BJ (cell line): ENCODE results near the gene KCNAB3. TPM values are rescaled to one million over a fixed set of nuclear protein-coding genes. Genes with fewer than 3 reads are reported as not detected.

Source experiments
- CTCF ChIA-PET: fragments of 350-600 bp; formaldehyde crosslinking; extraction: SDS; loops from one replicate; lab custom pipeline; 2021; ENCODE audit warnings: antibody characterized with exemption, inconsistent platforms; lab: Yijun Ruan, JAX
- POLR2A ChIA-PET: fragments of 300-600 bp; sonication (Branson Sonifier 250); formaldehyde crosslinking; extraction: SDS; loops from one replicate; lab custom pipeline; 2021; ENCODE audit warnings: antibody characterized with exemption; lab: Charles Lee
- DNase-seq: peaks from one replicate; pipeline ENCODE4 v3.0.0-alpha.2; 2011; ENCODE audit warnings: low read depth
- H3K27me3 ChIP-seq: 2 replicates; pipeline ENCODE4 v1.6.0; 2011; ENCODE audit warnings: low read length; ENCODE audit not compliant: control insufficient read depth, insufficient read depth
- H3K36me3 ChIP-seq: 2 replicates; pipeline ENCODE4 v1.5.1; 2011; ENCODE audit warnings: low read length; ENCODE audit not compliant: control insufficient read depth, insufficient read depth
- H3K4me3 ChIP-seq: 2 replicates; pipeline ENCODE4 v1.5.1; 2011; ENCODE audit warnings: low read depth, mild to moderate bottlenecking, control low read depth, low read length
- polyA plus RNA-seq: library from polyadenylated mRNA; depleted of rRNA; stranded (reverse); fragments of >200 nt; gene quantifications from 2 replicates; pipeline ENCODE4 v1.2.3, GENCODE V29; 2011
- TF ChIP-seq, protein P1 (sequence below): IDR thresholded peaks from 2 replicates; pipeline ENCODE4 v1.5.1; 2011; ENCODE audit warnings: low read depth, mild to moderate bottlenecking, control low read depth, inconsistent platforms, low read length, moderate library complexity; ENCODE audit not compliant: insufficient read depth

Gene KCNAB3
- polyA plus RNA-seq, 1 experiment, result 1.9 TPM

DNA sequence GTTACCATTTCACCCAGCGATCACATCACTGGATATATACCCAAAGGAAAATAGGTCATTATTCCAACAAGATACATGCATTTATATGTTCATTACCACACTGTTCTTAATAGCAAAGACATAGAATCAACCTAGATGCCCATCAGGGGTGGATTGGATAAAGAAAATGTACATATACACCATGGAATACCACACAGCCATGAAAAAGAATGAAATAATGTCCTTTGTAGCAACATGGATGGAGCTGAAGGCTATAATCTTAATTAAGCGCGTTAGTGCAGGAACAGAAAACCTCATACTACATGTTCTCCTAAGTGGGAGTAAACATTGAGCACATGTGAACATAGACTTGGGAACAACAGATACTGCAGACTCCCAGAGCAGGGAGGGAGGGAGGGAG, 20.9 kb upstream of the KCNAB3 start:
- Histone ChIP-seq H3K27me3 (no peaks in the 10 kb centered on the region), H3K4me3 (no peak overlapping the region), H3K36me3 (peaks cover 18% of the 10 kb centered on the region)
- TF ChIP-seq, protein P1, sequence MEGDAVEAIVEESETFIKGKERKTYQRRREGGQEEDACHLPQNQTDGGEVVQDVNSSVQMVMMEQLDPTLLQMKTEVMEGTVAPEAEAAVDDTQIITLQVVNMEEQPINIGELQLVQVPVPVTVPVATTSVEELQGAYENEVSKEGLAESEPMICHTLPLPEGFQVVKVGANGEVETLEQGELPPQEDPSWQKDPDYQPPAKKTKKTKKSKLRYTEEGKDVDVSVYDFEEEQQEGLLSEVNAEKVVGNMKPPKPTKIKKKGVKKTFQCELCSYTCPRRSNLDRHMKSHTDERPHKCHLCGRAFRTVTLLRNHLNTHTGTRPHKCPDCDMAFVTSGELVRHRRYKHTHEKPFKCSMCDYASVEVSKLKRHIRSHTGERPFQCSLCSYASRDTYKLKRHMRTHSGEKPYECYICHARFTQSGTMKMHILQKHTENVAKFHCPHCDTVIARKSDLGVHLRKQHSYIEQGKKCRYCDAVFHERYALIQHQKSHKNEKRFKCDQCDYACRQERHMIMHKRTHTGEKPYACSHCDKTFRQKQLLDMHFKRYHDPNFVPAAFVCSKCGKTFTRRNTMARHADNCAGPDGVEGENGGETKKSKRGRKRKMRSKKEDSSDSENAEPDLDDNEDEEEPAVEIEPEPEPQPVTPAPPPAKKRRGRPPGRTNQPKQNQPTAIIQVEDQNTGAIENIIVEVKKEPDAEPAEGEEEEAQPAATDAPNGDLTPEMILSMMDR, result no peak
- ChIA-PET POLR2A (no interaction called here), CTCF (interaction anchor here (0.6 to 1.2 kb wide), 2 partner anchors 35 to 39 kb away, joined by 3 to 4 read pairs; partner anchors contain the start of gene RNF227)
- no peak for DNase-seq

DNA sequence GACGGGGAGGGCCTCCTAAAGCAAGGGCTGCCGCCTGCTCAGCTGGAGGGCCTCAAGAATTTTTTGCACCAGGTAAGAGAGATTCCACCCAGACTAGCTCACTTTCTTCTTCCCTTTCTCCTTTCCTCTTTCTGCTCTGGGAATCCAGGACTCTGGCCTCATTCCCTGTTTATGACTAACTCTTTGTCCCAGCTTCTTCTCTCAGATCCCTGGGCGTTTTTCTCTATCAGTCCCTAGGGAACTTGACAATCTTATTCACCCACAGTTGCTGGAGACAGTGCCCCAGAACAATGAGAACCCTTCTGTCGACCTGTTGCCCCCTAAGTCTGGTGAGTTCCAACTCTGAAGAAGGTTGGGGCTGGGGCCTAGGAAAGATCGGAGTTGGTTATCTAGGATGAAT, 18.0 kb upstream of the KCNAB3 start:
- DNase-seq, result no peak
- TF ChIP-seq, protein P1, result no peak
- ChIA-PET CTCF (interaction anchor here (1.4 to 2.0 kb wide), 3 partner anchors 16 to 42 kb away, joined by 3 to 7 read pairs (median 6); partner anchors contain the start of genes CNTROB and TRAPPC1), POLR2A (no interaction called here)
- Histone ChIP-seq H3K27me3 (no peaks in the 10 kb centered on the region), H3K4me3 (no peak overlapping the region), H3K36me3 (peaks cover 33% of the 10 kb centered on the region)

DNA sequence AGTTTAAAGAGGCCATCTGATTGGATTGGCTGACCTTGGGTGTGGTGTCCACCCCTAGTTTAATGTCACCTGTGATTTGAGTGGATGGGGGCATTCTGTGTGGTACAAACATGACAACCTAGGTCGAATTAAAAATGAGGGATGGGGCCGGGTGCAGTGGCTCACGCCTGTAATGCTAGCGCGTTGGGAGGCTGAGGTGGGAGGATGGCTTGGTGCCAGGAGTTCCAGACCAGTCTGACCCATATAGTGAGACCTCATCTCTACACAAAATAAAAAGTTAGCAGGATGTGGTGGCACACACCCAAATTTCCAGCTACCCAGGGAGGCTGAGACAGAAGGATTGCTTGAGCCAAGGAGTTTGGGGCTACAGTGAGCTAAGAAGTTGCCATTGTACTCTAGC, 16.8 kb upstream of the KCNAB3 start:
- Histone ChIP-seq H3K36me3 (peaks cover 33% of the 10 kb centered on the region), H3K27me3 (no peaks in the 10 kb centered on the region), H3K4me3 (no peak overlapping the region)
- TF ChIP-seq, protein P1, result no peak
- ChIA-PET POLR2A (no interaction called here), CTCF (interaction anchor here (1.0 to 2.0 kb wide), 4 partner anchors 8 to 95 kb away, joined by 3 to 7 read pairs (median 4); partner anchors contain the start of genes CNTROB and TRAPPC1)
- DNase-seq, result no peak

DNA sequence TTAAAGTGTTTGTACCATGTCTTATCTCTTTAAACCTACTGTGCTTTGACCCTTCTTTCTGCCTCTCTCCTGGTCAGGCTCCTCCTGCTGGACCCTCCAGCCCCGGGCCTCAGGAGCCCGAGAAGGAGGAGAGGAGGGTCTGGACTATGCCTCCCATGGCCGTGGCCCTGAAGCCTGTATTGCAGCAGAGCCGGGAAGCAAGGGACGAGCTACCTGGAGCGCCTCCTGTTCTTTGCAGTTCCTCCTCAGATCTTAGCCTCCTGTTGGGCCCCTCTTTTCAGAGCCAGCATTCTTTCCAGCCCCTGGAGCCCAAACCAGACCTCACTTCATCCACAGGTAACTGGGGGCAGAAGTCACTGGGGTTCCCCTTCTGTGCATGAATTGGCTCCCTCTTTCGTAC, 16.0 kb upstream of the KCNAB3 start:
- H3K4me3 ChIP-seq, result no peak overlapping the region
- ChIA-PET CTCF (interaction anchor here (1.2 to 3.7 kb wide), 3 partner anchors 13 to 112 kb away, joined by 5 to 15 read pairs (median 7); partner anchors contain the start of genes CNTROB and TRAPPC1), POLR2A (no interaction called here)
- TF ChIP-seq, protein P1, result no peak
- DNase-seq, result no peak
- H3K36me3 ChIP-seq, result peaks cover 34% of the 10 kb centered on the region
- no peaks in the 10 kb centered on the region for H3K27me3 ChIP-seq

DNA sequence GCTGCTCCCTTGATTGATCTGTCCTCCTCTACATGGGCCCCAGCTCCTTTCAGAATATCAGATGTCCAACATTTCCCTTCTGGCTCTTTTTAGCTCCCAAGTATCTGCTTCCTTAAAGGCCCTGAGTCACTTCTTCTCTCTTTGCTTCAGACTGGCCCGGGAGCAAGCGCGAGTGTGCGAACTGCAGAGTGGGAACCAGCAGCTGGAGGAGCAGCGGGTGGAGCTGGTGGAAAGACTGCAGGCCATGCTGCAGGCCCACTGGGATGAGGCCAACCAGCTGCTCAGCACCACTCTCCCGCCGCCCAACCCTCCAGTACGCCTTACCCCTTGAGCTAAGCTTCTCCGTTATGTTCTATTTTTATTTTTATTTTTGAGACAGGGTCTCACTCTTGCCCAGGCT, 14.7 kb upstream of the KCNAB3 start:
- TF ChIP-seq, protein P1, result no peak
- Histone ChIP-seq H3K27me3 (no peaks in the 10 kb centered on the region), H3K4me3 (no peak overlapping the region), H3K36me3 (peaks cover 39% of the 10 kb centered on the region)
- ChIA-PET POLR2A (no interaction called here), CTCF (interaction anchor here (1.0 to 3.7 kb wide), 7 partner anchors 9 to 113 kb away, joined by 3 to 15 read pairs (median 5); partner anchors contain the start of genes CNTROB and TRAPPC1)
- DNase-seq, result no peak
